Cardiac muscle cell (in vitro differentiated cells and primary cell): ENCODE results near the gene ZMYM2. TPM values are rescaled to one million over a fixed set of nuclear protein-coding genes. Genes with fewer than 3 reads are reported as not detected.

Experiments used
- DNase-seq, 2 donors: peaks; one replicate each; pipeline versions ENCODE4 v3.0.0 to v3.0.0-alpha.2; 2010 to 2017; ENCODE audit warnings: low read depth in 1 of 2, low spot score in 1 of 2
- H3K27ac ChIP-seq: fragments of 200-600 bp; sonication (generic); 2 replicates; pipeline ENCODE4 v1.5.1; 2016
- H3K27me3 ChIP-seq: fragments of 200-600 bp; sonication (generic); 2 replicates; pipeline ENCODE4 v1.6.0; 2016; ENCODE audit warnings: control low read depth
- H3K36me3 ChIP-seq: fragments of 200-600 bp; sonication (generic); 2 replicates; pipeline ENCODE4 v1.5.1; 2016; ENCODE audit warnings: control low read depth
- H3K4me1 ChIP-seq: fragments of 200-600 bp; sonication (generic); 2 replicates; pipeline ENCODE4 v1.8.1; 2017; ENCODE audit warnings: low read depth, mild to moderate bottlenecking, mixed run types
- H3K4me3 ChIP-seq: fragments of 200-600 bp; sonication (generic); 2 replicates; pipeline ENCODE4 v1.5.1; 2016; ENCODE audit warnings: mild to moderate bottlenecking
- H3K9me3 ChIP-seq: fragments of 200-600 bp; sonication (generic); 2 replicates; pipeline ENCODE4 v1.5.1; 2017; ENCODE audit warnings: low read depth, mild to moderate bottlenecking, control low read depth
- polyA plus RNA-seq: library from polyadenylated mRNA; unstranded; fragments of >200 nt; fragmentation: Nextera tagmentation; extraction: Ambion mirVana; gene quantifications from 2 replicates; pipeline ENCODE4 v1.2.1, GENCODE V29; 2016
- total RNA-seq: library from RNA; depleted of rRNA; stranded (reverse); fragments of >200 nt; gene quantifications from 2 replicates; pipeline ENCODE4 v1.2.3, GENCODE V29; 2016
- TF ChIP-seq, protein P1 (sequence below): IDR thresholded peaks from 2 replicates; pipeline ENCODE4 v1.5.1; 2012; ENCODE audit warnings: low read depth, mild to moderate bottlenecking, low read length

Gene ZMYM2
- total and polyA plus RNA-seq, 2 experiments from 2014 or later = 42.5 to 82.1 TPM

DNA sequence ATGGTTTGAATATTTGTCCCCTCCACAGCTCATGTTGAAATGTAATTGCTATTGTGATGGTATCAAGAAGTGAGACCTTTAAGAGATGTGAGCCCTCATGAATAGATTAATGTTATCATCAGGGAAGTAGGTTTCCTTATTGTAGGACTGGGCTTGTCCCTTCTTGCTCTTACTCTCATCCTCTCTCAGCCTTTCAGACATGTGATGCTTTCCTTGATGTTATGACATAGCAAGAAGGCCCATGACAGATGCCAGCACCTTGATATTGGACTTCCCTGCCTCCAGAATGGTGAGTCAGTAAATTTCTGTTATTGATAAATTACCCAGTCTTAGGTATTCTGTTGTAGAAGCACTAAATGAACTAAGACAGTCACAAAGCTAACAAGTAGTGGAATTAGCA lies 5.7 kb upstream of the ZMYM2 start:
- Histone ChIP-seq H3K4me1 (no peaks in the 10 kb centered on the region), H3K9me3 (no peaks in the 10 kb centered on the region), H3K36me3 (no peaks in the 10 kb centered on the region), H3K27ac (no peak overlapping the region), H3K27me3 (no peaks in the 10 kb centered on the region), H3K4me3 (no peak overlapping the region)
- TF ChIP-seq, protein P1, sequence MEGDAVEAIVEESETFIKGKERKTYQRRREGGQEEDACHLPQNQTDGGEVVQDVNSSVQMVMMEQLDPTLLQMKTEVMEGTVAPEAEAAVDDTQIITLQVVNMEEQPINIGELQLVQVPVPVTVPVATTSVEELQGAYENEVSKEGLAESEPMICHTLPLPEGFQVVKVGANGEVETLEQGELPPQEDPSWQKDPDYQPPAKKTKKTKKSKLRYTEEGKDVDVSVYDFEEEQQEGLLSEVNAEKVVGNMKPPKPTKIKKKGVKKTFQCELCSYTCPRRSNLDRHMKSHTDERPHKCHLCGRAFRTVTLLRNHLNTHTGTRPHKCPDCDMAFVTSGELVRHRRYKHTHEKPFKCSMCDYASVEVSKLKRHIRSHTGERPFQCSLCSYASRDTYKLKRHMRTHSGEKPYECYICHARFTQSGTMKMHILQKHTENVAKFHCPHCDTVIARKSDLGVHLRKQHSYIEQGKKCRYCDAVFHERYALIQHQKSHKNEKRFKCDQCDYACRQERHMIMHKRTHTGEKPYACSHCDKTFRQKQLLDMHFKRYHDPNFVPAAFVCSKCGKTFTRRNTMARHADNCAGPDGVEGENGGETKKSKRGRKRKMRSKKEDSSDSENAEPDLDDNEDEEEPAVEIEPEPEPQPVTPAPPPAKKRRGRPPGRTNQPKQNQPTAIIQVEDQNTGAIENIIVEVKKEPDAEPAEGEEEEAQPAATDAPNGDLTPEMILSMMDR = no peak
- no peak for DNase-seq

DNA sequence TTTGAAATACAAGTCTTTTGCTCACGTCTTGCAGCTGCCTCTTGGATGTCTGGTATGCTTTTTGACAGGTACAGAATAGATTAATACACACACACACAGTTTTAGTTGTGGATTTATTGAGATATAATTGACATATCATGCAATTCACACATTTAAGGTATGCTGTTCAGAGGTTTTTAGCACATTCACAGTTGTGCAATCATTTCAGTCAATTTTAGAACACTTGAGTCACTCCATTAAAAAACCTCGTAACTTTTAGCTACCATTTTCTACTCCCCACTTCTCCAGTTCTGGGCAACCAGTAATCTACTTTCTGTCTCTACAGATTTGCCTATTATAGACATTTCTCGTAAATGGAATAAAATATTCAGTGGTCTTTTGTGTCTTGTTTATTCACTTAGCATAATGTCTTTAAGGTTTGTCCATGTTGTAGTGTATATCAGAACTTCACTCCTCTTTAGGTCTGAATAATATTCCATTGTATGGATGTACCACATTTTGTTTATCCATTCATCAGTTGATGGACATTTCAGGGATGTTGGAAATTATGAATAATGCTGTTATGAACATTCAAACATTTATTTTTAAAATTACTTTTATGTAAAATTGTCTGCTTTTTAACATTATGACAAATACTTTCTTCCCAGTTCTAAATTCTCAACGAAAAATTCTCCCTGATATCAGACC lies 2.5 kb upstream of the ZMYM2 start:
- TF ChIP-seq, protein P1 = no peak

DNA sequence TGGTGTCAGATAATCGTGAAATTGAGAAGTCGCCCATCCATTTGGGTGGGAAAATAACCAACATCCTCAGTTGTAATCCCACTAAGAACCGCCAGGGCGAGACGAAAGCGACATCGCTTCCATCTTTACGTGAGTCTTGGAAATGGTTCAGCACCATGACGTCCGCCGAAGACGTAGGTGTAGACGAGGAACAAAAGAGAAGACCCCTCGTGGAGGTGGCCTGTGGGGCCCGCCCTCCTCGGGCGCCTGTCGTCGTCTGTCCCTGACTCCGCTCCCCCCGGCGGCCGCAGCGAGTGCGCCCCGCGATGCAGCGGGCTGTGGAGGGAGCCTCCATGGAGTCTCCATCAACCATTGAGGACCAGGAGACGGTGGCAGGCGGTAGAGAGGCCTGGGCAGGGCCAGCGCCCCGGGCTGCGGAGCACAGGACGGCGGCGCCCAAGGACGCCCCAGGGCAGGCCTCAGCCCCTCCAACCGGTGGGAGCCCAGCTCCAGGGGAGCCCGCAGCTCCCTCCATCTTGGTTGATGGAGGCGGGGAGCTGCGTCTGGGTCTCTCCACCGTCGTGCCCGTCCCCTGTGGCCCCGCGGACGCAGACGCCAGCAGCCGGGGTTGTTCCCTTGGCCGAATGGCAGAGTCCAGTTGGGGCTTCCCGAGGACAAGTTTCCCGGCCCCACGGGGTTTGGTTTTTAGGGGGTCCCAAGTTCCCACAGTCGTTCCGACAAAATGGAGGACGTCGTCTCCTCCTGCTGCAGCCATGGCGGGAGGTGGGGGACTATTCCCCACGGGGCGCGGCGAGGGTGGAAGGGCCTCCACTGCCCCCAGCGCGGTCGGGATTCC lies 990 bp upstream of the ZMYM2 start:
- TF ChIP-seq, protein P1 = peak; percentile 68
- peak; percentile 49 to 92 for DNase-seq
- H3K4me3 ChIP-seq = peak overlapping the region; percentile 44
- no peaks in the 10 kb centered on the region for H3K9me3 ChIP-seq
- no peaks in the 10 kb centered on the region for H3K27me3 ChIP-seq
- H3K4me1 ChIP-seq = peaks cover 20% of the 10 kb centered on the region
- peaks cover 16% of the 10 kb centered on the region for H3K36me3 ChIP-seq
- peak overlapping the region; percentile 75 for H3K27ac ChIP-seq

More for the DNA sequence above, 2.5 kb upstream of the ZMYM2 start:
- H3K27me3 ChIP-seq = no peaks in the 10 kb centered on the region
- H3K4me1 ChIP-seq = peaks cover 8% of the 10 kb centered on the region
- DNase-seq = no peak
- H3K36me3 ChIP-seq = peaks cover 5% of the 10 kb centered on the region
- H3K9me3 ChIP-seq = no peaks in the 10 kb centered on the region
- no peak overlapping the region for H3K27ac ChIP-seq
- H3K4me3 ChIP-seq = no peak overlapping the region

DNA sequence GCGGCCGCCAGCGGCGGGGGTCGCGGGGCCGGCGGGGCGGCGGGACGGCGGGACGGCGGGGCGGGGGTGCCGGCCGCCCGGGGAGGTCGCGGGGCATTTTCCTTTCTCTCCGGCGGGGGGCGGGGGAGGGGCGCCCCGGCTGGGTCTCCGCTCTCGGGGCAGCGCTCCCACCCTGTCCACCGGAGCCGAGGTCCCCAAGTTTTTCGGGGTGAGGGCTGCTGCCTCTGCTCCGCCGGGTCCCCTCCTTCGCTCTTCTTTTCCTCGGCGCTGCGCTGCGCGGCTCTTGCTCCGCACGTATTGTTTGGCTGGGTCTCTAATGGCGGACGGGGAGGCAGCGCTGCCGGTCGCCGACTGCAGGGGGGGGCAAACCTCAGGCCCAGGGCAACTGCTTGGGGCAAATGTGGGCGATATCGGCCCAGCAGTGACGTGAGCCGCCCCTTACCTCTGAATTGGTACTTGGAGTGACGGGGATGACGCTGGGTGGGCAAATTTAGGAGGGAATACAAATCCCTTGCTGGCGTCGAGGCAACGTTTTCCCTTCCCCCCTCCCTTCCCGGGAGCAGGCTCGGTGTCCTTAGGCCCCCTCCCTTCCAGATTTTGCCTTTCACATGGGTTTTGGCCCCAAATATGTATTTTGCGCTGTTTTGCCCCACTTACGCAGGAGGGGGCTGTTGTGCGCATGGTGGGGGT lies 759 bp downstream of the ZMYM2 start:
- TF ChIP-seq, protein P1 = no peak
- Histone ChIP-seq H3K36me3 (peaks cover 23% of the 10 kb centered on the region), H3K27me3 (no peaks in the 10 kb centered on the region)

DNA sequence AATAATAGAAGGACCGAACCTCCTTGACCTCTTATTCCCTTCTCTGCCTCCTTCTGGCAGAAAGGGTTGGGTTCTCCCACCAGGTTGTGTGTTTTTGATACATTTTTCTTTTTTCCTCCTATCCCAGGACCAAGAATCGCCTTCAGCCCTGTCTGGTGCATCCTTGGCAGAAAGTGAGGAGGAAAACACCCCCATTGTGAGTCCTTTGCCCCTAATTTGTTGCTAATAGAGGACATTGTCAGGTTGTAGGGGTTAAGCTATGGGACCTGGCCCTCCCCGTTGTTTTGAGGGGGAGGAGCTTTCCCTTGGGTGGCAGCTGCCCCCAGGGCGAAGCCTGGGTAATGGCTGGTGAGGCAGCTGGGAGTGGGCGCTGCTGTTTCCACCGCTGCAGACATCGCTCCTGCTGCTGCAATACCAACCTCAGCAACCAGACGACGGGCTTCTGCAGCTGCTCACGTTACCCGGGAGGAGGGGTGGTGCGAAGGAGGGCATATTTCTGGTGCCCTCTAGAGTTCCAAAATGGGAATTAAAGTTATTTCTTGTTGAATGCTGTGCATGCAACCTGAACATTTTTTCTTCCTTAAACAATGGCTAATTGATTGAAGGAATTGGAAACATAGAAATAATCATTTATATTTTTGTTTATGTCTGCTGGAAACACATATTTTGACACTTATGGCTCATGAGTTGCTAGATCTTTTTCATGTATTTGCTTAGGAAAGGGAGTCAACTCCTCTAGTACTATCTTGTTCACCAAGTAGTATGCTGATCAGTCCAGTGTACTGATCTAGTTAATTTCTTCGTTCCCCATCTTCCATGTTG lies 1.5 kb downstream of the ZMYM2 start:
- H3K36me3 ChIP-seq = peaks cover 25% of the 10 kb centered on the region
- peaks cover 23% of the 10 kb centered on the region for H3K4me1 ChIP-seq
- no peaks in the 10 kb centered on the region for H3K27me3 ChIP-seq
- DNase-seq = peak; percentile 93
- TF ChIP-seq, protein P1 = peak; percentile 84
- H3K4me3 ChIP-seq = peak overlapping the region; percentile 65
- no peaks in the 10 kb centered on the region for H3K9me3 ChIP-seq
- H3K27ac ChIP-seq = peak overlapping the region; percentile 95

More for the DNA sequence above, 759 bp downstream of the ZMYM2 start:
- Histone ChIP-seq H3K9me3 (no peaks in the 10 kb centered on the region), H3K27ac (peak overlapping the region; percentile 95), H3K4me1 (peaks cover 23% of the 10 kb centered on the region), H3K4me3 (peak overlapping the region; percentile 65)
- peak; percentile 61 to 65 for DNase-seq
